GM19438 (cell line): Measurements from ENCODE around the gene GDPGP1.

Experiments used
- ATAC-seq: cut with Tn5 transposase; IDR thresholded peaks from one replicate; pipeline ENCODE4 v1.9.1; 2021; ENCODE audit warnings: low read depth; ENCODE audit not compliant: unreplicated experiment

Gene GDPGP1

GRCh38 chr15:90225047-90225446 is 9.0 kb upstream of the GDPGP1 start:
- no peak for ATAC-seq

GRCh38 chr15:90225504-90226234 is 8.3 kb upstream of the GDPGP1 start:
- no peak for ATAC-seq

DNA sequence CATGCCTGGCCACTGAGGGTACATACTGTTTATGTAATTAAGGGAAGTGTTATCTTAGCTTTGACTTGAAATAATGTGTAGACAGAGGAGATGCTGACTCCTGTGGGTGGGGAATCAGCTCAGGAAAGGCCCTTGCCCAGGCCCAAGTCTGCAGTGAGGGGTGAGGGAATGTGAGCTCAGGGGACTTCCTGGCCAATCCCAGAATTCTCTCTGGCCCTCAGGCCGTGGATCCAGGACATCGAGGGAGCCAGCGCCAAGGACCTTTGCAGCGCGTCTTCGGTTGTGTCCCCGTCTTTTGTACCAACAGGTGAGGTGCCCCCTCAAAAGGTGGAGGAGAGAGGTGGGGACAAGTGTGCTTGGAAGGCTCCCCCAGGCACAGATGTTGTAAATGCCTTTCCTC is 6.7 kb upstream of the GDPGP1 start:
- no peak for ATAC-seq

- ATAC-seq, result no peak
Measured at GRCh38 chr15:90227816-90228772, 5.9 kb upstream of the GDPGP1 start.

DNA sequence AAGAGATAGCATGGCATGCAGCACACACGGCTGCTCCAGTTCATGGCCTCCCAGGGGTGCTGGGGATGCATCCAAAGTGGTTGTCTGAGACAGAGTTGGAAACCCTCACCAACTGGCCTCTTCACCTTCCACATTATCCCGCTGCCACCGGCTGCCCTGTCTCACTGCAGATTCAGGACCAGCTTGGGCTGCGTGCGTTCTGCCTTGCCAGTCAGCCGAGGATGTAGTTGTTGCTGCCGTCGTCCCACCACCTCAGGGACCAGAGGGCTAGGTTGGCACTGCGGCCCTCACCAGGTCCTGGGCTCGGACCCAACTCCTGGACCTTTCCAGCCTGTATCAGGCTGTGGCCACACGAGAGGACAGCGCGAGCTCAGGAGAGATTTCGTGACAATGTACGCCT is 5.0 kb upstream of the GDPGP1 start:
- no peak for ATAC-seq

- no peak for ATAC-seq
Measured at GRCh38 chr15:90230071-90230494, 3.9 kb upstream of the GDPGP1 start.

DNA sequence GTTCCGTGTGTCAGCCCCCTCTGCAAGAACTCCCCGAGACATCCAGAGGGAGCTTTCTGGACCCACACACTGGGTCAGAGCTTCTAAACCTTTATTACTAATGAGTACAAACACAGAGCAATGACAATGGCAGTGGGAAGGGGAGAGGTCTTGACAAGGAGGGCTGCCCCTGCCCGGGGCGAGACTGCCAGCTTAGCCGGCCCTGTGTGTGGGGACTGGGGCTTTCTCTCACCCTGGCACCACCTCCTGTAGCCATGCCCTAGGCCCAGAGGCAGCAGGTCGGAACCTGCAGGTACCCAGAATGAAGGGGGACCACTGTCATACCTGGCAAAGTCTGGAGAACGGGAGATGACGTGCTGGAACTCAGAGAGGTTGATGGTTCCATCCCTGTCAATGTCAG is 3.4 kb upstream of the GDPGP1 start:
- no peak for ATAC-seq

- ATAC-seq, result no peak
Measured at GRCh38 chr15:90231028-90232017, 2.7 kb upstream of the GDPGP1 start.

- ATAC-seq, result no peak
Measured at GRCh38 chr15:90232196-90232595, 1.8 kb upstream of the GDPGP1 start.

GRCh38 chr15:90232941-90233386 is 1.0 kb upstream of the GDPGP1 start:
- no peak for ATAC-seq

DNA sequence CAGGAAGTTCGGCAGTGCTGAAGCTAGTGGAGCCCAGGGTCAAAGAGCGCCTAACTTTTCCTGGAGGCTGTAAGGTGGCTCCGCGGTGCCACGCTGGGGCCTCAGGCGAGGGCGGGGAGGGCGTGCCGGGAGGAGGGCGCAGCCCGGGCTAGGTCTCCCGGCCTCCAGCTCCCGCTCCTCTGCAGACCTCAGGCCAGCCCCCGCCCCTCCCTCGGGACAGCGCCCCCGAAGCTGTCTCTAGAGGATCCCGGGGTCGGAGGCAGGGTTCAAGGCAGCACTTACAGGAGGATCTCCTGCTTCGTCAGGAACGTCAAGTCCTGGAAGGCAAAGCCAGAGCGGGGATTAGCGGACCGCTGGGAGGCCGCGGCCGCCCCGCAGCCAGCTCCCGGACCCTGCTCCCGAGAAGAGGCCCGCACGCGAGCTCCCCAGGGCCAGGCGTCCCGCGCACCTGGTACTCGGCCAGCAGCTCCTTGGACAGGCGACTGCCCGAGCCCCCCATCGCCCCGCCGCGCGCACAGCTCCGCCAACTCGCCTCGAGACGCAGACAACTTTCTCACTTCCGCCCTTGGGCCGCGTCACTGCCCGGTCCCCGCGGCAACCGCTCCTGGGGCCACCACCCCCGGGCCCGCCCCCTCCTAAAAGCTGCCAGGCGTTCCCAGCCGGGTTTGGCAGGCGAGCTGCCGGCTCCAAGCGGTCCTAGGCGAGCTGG is 468 bp upstream of the GDPGP1 start, which contains the start of gene CIB1:
TSS of gene CIB1 (minus strand) at position 555 of the 709 bp plus-strand sequence. CDS start at position 499, 56 bp downstream.
- peak; percentile 76 for ATAC-seq

DNA sequence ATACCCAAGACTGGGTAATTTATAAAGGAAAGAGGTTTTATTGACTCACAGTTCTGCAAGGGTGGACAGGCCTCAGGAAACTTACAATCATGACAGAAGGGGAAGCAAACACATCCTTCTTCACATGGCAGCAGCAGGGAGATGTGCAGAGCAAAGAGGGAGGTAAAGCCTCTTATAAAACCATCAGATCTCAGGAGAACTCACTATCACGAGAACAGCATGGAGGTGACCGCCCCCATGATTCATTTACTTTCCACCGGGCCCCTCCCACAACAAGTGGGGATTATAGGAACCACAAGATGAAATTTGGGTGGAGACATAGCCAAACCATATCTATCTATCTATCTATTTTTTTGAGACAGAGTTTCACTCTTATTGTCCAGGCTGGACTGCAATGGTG is 5.4 kb downstream of the GDPGP1 start:
- ATAC-seq, result no peak

DNA sequence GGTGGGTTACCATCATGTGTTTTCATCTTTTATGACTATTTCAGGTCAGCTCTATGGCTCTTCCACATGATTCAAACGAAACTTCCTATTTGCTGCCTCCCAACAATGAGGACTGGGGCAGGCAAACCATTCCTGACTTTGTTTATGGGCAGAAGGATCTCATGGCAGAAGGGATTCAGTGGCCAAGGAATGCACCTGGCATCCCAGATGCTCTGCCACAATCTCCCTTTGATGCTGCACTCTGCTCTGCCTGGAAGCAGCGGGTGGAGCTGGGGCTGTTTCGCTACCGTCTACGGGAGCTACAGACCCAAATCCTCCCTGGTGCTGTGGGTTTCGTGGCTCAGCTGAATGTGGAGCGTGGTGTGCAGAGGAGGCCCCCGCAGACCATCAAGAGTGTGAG is 6.8 kb downstream of the GDPGP1 start:
- no peak for ATAC-seq

DNA sequence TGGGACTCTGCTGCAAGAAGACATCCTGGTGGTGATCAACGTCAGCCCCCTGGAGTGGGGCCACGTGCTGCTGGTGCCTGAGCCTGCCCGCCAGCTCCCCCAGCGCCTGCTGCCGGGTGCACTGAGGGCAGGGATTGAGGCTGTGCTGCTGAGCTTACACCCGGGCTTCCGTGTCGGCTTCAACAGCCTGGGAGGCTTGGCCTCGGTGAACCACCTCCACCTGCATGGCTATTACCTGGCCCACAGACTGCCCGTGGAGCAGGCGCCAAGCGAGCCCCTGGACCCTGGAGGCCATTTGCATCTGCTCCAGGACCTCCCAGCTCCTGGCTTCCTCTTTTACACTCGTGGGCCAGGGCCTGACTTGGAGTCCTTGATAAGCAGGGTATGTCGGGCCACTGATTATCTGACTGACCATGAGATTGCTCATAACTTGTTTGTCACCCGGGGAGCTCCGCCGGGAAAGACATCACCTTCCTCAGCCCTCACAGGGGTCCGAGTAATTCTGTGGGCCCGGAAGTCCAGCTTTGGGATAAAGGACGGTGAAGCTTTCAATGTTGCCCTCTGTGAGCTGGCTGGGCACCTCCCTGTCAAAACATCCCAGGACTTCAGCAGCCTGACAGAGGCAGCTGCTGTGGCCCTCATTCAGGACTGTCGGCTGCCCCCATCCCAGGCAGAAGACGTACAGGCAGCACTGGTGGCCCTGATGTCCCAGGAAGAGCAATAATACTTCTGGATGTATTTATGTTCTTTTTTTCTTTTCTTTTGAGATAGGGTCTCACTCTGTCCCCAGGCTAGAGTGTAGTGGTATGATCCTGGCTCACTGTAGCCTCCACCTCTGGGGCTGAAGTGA is 7.6 kb downstream of the GDPGP1 start:
- ATAC-seq, result no peak

DNA sequence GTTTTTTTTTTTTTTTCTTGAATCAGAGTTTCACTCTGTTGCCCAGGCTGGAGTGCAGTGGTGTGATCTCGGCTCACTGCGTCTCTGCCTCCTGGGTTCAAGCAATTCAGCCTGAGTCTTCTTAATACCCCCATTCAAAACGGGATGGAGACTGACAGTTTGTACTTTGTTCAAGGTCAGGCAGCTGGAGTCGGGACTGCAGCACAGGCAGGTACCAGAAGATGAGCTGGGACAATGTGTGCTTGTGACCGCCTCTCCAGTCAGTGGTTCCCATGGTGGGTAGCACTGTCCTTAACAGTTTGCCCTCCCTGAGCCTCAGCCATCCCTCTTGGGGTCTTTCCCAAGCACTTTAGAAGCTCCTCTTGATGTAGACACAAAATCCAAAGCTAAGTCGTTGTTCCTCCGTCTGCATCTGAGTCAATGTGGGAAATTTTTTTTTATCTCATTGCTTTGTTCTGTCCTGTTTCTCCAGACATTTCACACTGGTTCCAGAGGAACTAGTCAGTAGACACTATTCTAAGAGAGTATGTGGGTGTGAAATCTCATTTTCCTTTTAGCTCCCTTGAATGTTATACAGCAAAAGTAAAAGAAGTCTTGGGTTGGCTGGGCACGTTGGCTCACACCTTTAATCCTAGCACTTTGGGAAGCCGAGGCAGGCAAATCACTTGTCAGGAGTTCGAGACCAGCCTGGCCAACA is 10.1 kb downstream of the GDPGP1 start:
- ATAC-seq, result no peak

- no peak for ATAC-seq
Measured at GRCh38 chr15:90248789-90249202, 14.8 kb downstream of the GDPGP1 start.

- ATAC-seq, result peak; percentile 78
Measured at GRCh38 chr15:90249203-90249863, 15.3 kb downstream of the GDPGP1 start, which contains the start of gene TTLL13. TTLL13 (plus strand) TSS chr15:90249556; CDS start chr15:90250631, 1,075 bp downstream.
